ENCODE data around the gene CDKN2D. TPM values are rescaled to one million over a fixed set of nuclear protein-coding genes. Genes with fewer than 3 reads are reported as not detected.
A peak's percentile ranks its signal among the peaks of the same experiment; 100 is the strongest.

CDKN2D gene
- total and polyA plus RNA-seq, 2 experiments from 2014 or later: 6.4 to 13.9 TPM

DNA sequence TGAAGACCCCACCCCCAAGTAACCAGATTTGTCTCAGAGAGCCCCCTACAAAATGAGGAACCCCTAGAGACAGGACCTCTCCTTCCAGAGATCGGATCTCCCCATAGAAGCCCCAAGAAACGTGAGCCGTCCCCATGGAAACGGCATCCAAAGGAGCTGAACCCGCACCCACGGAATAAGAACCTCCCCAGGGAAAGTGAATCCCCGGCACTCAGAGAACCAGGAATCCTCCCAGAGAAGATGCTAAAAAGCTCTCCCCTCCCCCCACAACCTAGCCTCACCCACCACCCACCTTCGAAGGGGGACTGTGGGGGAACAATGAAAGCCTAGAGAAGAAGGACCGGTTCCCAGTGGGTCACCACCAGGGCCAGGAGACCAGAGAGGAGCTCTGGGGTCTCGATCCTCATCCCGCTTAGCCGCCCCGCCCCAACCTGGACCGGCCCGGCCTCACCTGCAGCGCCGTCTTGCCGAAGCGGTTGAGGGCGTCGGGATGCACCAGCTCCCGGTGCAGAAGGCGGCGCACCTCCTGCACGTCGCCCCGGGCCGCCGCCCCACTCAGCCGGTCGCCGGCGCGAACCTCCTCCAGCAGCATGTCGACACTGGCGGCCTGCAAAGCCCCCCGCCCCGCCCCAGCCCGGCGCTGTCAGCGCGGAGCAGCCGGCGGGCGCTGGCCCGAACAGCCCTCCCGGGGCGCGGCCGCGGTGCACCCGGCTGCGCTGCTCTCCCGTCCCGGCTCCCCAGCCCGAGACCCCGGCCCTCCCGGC, 535 bp downstream of the CDKN2D start:
- Histone ChIP-seq H3K27ac (peak overlapping the region; percentile 8), H3K4me2 (peak overlapping the region; percentile 95), H3K4me1 (ENCODE audit: insufficient read depth) (peaks cover 16% of the 10 kb centered on the region), H3K9me2 (replicated peaks; ENCODE audit: insufficient read depth) (no peaks in the 10 kb centered on the region), H3K27me3 (no peaks in the 10 kb centered on the region), H4K20me1 (ENCODE audit: insufficient read depth, poor library complexity, severe bottlenecking) (no peaks in the 10 kb centered on the region), H3K36me3 (replicated peaks; ENCODE audit: insufficient read depth, low read depth) (no peaks in the 10 kb centered on the region), H3K9me3 (ENCODE audit: low read depth) (no peaks in the 10 kb centered on the region), H3K4me3 (peak overlapping the region; percentile 42), H2AFZ (peak overlapping the region; percentile 28), H3K79me2 (peaks cover 9% of the 10 kb centered on the region)
- peak; percentile 82 for DNase-seq (ENCODE audit: low spot score)
- 8% methylated on average over 22 of the region's 58 CpGs for WGBS (ENCODE audit: low lambda C conversion rate, missing lambda C conversion rate)
- TF ChIP-seq EZH2 (IDR thresholded peaks at IDR 0.05; ENCODE audit: borderline replicate concordance): no peak
- no peak for TF ChIP-seq EZH2phosphoT487 (IDR thresholded peaks at IDR 0.05; ENCODE audit: low read depth, severe bottlenecking, unreplicated experiment)

DNA sequence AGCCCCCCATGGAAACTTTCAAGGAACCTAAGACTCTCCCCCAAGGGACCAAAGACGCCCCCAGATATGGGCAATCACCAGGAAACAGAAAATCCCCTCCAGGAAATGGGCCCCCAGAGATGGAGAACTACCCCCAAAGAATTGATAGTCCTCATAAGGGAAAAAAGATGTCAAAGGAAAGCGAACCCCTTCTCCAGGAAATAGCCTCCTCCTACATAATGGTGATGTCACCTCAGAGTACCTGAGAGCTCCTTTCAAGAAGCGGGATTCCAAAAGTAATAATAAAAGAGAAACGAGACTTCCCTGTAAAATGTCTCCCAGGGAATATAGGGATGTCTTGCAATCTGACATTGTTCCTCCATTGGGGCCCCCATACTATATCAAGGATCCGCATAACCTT, 1.1 kb downstream of the CDKN2D start:
- H3K9me3 ChIP-seq (ENCODE audit: low read depth): no peaks in the 10 kb centered on the region
- H3K27ac ChIP-seq: peak overlapping the region; percentile 8
- no peaks in the 10 kb centered on the region for H3K36me3 ChIP-seq (replicated peaks; ENCODE audit: insufficient read depth, low read depth)
- H2AFZ ChIP-seq: no peak overlapping the region
- peaks cover 9% of the 10 kb centered on the region for H3K79me2 ChIP-seq
- WGBS (ENCODE audit: low lambda C conversion rate, missing lambda C conversion rate): 66% methylated on average over 5 of the region's 5 CpGs
- TF ChIP-seq EZH2 (IDR thresholded peaks at IDR 0.05; ENCODE audit: borderline replicate concordance) (no peak), EZH2phosphoT487 (IDR thresholded peaks at IDR 0.05; ENCODE audit: low read depth, severe bottlenecking, unreplicated experiment) (no peak)
- TF ChIP-seq, protein P1, sequence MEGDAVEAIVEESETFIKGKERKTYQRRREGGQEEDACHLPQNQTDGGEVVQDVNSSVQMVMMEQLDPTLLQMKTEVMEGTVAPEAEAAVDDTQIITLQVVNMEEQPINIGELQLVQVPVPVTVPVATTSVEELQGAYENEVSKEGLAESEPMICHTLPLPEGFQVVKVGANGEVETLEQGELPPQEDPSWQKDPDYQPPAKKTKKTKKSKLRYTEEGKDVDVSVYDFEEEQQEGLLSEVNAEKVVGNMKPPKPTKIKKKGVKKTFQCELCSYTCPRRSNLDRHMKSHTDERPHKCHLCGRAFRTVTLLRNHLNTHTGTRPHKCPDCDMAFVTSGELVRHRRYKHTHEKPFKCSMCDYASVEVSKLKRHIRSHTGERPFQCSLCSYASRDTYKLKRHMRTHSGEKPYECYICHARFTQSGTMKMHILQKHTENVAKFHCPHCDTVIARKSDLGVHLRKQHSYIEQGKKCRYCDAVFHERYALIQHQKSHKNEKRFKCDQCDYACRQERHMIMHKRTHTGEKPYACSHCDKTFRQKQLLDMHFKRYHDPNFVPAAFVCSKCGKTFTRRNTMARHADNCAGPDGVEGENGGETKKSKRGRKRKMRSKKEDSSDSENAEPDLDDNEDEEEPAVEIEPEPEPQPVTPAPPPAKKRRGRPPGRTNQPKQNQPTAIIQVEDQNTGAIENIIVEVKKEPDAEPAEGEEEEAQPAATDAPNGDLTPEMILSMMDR (IDR thresholded peaks at IDR 0.05; ENCODE audit: poor library complexity): no peak
- no peaks in the 10 kb centered on the region for H3K27me3 ChIP-seq
- H3K4me2 ChIP-seq: peak overlapping the region; percentile 95
- peak overlapping the region; percentile 42 for H3K4me3 ChIP-seq
- no peaks in the 10 kb centered on the region for H4K20me1 ChIP-seq (ENCODE audit: insufficient read depth, poor library complexity, severe bottlenecking)
- no peaks in the 10 kb centered on the region for H3K9me2 ChIP-seq (replicated peaks; ENCODE audit: insufficient read depth)
- DNase-seq (ENCODE audit: low spot score): no peak
- peaks cover 16% of the 10 kb centered on the region for H3K4me1 ChIP-seq (ENCODE audit: insufficient read depth)

DNA sequence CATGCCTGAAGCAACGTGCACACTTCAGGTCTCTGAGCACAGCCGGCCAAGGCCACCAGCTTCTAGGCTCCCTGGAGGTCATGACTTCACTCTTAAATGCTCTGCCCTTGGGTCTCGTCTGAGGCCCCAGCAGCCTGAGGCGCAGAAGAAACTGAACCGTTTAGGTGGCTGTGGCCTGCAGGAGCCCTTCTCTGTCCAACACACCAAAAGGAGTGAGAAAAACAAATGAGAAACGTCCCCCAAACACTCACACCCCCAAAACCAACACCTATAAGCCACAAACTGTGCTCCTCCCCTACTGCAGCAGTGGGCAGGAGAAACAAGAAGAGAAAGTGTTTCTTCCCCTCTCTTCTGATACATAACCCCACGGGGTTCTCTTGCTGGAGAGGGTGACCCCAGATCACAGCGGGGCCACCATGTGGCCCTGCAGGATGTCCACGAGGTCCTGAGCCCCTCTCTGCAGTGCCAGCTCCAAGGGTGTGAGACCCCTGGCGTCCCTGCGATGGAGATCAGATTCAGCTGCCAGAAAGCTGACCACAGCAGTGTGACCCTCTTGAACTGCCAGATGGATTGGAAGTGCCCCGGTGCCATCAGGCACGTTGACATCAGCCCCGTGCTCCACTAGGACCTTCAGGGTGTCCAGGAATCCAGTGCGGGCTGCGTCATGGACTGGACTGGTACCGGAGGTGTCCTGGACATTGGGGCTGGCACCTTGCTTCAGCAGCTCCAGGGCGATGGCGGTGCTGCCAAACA, 1.9 kb downstream of the CDKN2D start:
- no peak for DNase-seq (ENCODE audit: low spot score)
- TF ChIP-seq EZH2 (IDR thresholded peaks at IDR 0.05; ENCODE audit: borderline replicate concordance) (no peak), EZH2phosphoT487 (IDR thresholded peaks at IDR 0.05; ENCODE audit: low read depth, severe bottlenecking, unreplicated experiment) (no peak)
- TF ChIP-seq, protein P1 (IDR thresholded peaks at IDR 0.05; ENCODE audit: poor library complexity): no peak
- 83% methylated on average over 19 of the region's 19 CpGs for WGBS (ENCODE audit: low lambda C conversion rate, missing lambda C conversion rate)

DNA sequence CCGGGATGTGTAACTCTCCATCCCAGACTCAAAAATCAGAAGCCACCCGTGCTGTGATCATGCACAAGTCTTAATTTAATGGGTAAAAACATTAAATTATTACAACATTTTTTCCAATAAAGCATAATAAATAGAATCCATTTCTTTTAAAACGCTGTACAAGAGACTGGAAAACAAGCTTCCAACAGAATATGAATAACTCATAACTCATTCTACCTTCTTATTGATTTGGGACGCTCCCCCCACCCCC, 2.4 kb downstream of the CDKN2D start:
- DNase-seq (ENCODE audit: low spot score): no peak
- Histone ChIP-seq H2AFZ (peak overlapping the region; percentile 38), H3K9me3 (ENCODE audit: low read depth) (no peaks in the 10 kb centered on the region), H3K4me3 (peak overlapping the region; percentile 30), H4K20me1 (ENCODE audit: insufficient read depth, poor library complexity, severe bottlenecking) (no peaks in the 10 kb centered on the region), H3K79me2 (peaks cover 9% of the 10 kb centered on the region), H3K4me1 (ENCODE audit: insufficient read depth) (peaks cover 16% of the 10 kb centered on the region), H3K27me3 (no peaks in the 10 kb centered on the region), H3K4me2 (peak overlapping the region; percentile 96), H3K27ac (peak overlapping the region; percentile 77), H3K9me2 (replicated peaks; ENCODE audit: insufficient read depth) (no peaks in the 10 kb centered on the region), H3K36me3 (replicated peaks; ENCODE audit: insufficient read depth, low read depth) (no peaks in the 10 kb centered on the region)
- TF ChIP-seq, protein P1 (IDR thresholded peaks at IDR 0.05; ENCODE audit: poor library complexity): no peak
- 26% methylated on average over 4 of the region's 4 CpGs for whole genome bisulfite sequencing (ENCODE audit: low lambda C conversion rate, missing lambda C conversion rate)

More for the DNA sequence above, 1.9 kb downstream of the CDKN2D start:
- Histone ChIP-seq H3K36me3 (replicated peaks; ENCODE audit: insufficient read depth, low read depth) (no peaks in the 10 kb centered on the region), H3K4me1 (ENCODE audit: insufficient read depth) (peaks cover 16% of the 10 kb centered on the region), H3K9me3 (ENCODE audit: low read depth) (no peaks in the 10 kb centered on the region), H3K4me3 (no peak overlapping the region), H2AFZ (no peak overlapping the region), H3K27me3 (no peaks in the 10 kb centered on the region), H4K20me1 (ENCODE audit: insufficient read depth, poor library complexity, severe bottlenecking) (no peaks in the 10 kb centered on the region), H3K79me2 (peaks cover 9% of the 10 kb centered on the region), H3K9me2 (replicated peaks; ENCODE audit: insufficient read depth) (no peaks in the 10 kb centered on the region), H3K27ac (peak overlapping the region; percentile 77), H3K4me2 (peak overlapping the region; percentile 96)

Data from hepatocyte (in vitro differentiated cells).